Testis (tissue), 3 donors: ENCODE results near the gene OTUD4. TPM values are rescaled to one million over a fixed set of nuclear protein-coding genes. Genes with fewer than 3 reads are reported as not detected.

Experiments used
- DNase-seq: peaks from one replicate; pipeline ENCODE4 v3.0.0-alpha.2; 2019
- H3K27ac ChIP-seq, 2 donors: fragments of 200-600 bp; sonication (generic); one replicate each; pipeline ENCODE4 v1.5.1; 2019
- H3K27me3 ChIP-seq: fragments of 200-600 bp; sonication (generic); one replicate; pipeline ENCODE4 v1.5.1; 2019
- H3K36me3 ChIP-seq: fragments of 200-600 bp; sonication (generic); one replicate; pipeline ENCODE4 v1.5.1; 2017; ENCODE audit warnings: low read depth; ENCODE audit errors: missing control alignments
- H3K4me1 ChIP-seq: fragments of 200-600 bp; sonication (generic); one replicate; pipeline ENCODE4 v1.5.1; 2019
- H3K4me3 ChIP-seq, 2 donors: fragments of 200-600 bp; sonication (generic); one replicate each; pipeline ENCODE4 v1.5.1; 2017 to 2019
- H3K9me3 ChIP-seq: fragments of 200-600 bp; sonication (generic); one replicate; pipeline ENCODE4 v1.5.1; 2017
- CTCF ChIP-seq, 3 experiments: fragments of 450-650 bp in 2 of 3; fragments of 200-600 bp in 1 of 3; sonication (generic) in 1 of 3; IDR thresholded peaks; one replicate each; pipeline ENCODE4 v1.5.1; 2016 to 2019; ENCODE audit warnings: antibody characterized with exemption in 3 of 3, mild to moderate bottlenecking in 2 of 3, moderate library complexity in 1 of 3
- POLR2A ChIP-seq: fragments of 450-650 bp; IDR thresholded peaks from one replicate; pipeline ENCODE4 v1.6.1; 2017; ENCODE audit warnings: antibody characterized with exemption, mild to moderate bottlenecking, moderate library complexity
- WGBS, 2 donors: methylation state at CpG; one replicate each; pipeline ENCODE4 v1.1.5; 2018; 5-methylcytosine and 5-hydroxymethylcytosine counted together
- intact Hi-C: fragments of 100-400 bp; cut with DNase I; formaldehyde crosslinking; loops from one replicate; pipeline ENCODE4 v1.15.1; 2023; ENCODE audit warnings: low total_unique reads
- polyA plus RNA-seq: library from polyadenylated mRNA; stranded (reverse); fragments of 350-450 nt; fragmentation: Illumina TruSeq; extraction: RNeasy Lipid Tissue Mini Kit (QIAGEN cat#74804); gene quantifications from one replicate; pipeline ENCODE4 v1.2.3, GENCODE V29; 2014; ENCODE audit warnings: low read depth, low replicate concordance; ENCODE audit not compliant: insufficient read depth
- total RNA-seq, 2 donors: library from RNA; depleted of rRNA; stranded (reverse); fragments of >200 nt; gene quantifications; one replicate each; pipeline ENCODE4 v1.2.3, GENCODE V29; 2016

Gene OTUD4
- total and polyA plus RNA-seq, 3 donors from 2014 or later = 68.8 to 93.9 (median 90.9) TPM

DNA sequence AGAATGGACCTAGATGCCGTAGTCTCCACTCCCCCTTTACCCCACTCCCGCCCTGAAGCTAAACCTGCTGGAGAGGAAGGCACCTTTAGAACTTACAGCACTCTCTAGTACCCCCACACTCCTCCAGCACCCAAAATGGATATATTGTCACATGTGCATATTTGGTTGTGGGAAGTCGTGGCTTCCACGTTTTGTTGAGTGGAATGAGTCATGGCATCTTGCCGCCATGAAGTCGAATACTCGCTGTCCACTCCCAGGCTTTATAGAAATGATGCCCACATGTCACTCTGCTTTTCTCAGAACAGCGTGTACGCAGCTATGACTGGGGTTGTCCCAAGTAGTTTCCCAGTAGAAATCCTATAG lies 81.7 kb downstream of the OTUD4 start:
- Histone ChIP-seq H3K9me3 (no peaks in the 10 kb centered on the region), H3K4me3 (peak overlapping the region; percentile 82 to 83), H3K36me3 (no peaks in the 10 kb centered on the region), H3K27me3 (no peaks in the 10 kb centered on the region), H3K27ac (peak overlapping the region; percentile 91 to 93), H3K4me1 (peaks cover 16% of the 10 kb centered on the region)
- TF ChIP-seq POLR2A (no peak), CTCF (IDR thresholded peaks at IDR 0.05) (no peak)
- intact Hi-C loops = no loop called here
- peak; percentile 61 for DNase-seq
- WGBS, 2 donors = 0 to 1% methylated on average over 9 of the region's 9 CpGs

GRCh38 chr4:145097821-145098674 lies 82.3 kb downstream of the OTUD4 start, which contains the start of the genes ABCE1 and ANAPC10:
TSS of gene ABCE1 (plus strand) at chr4:145098311. CDS start at chr4:145104413, 6,102 bp downstream.
TSS of gene ANAPC10 (minus strand) at chr4:145098196. CDS start at chr4:145096099, 2,097 bp downstream.
- Histone ChIP-seq H3K27ac (peak within 1 kb of the TSS; percentile 91 to 93), H3K36me3 (no peaks in the 10 kb centered on the region), H3K4me3 (peak within 1 kb of the TSS; percentile 82 to 83), H3K27me3 (no peaks in the 10 kb centered on the region), H3K9me3 (no peaks in the 10 kb centered on the region), H3K4me1 (peaks cover 16% of the 10 kb centered on the region)
- TF ChIP-seq CTCF (IDR thresholded peaks at IDR 0.05) = peak in 2 of 3 experiments; percentile 16 to 35
- TF ChIP-seq POLR2A = no peak
- 0% methylated on average over 52 to 67 of the region's 67 CpGs for WGBS, 2 donors
- DNase-seq = peak; percentile 98
- intact Hi-C loops = no loop called here

GRCh38 chr4:145097331-145097820 lies 83.0 kb downstream of the OTUD4 start:
- Histone ChIP-seq H3K36me3 (no peaks in the 10 kb centered on the region), H3K4me1 (peaks cover 16% of the 10 kb centered on the region), H3K27me3 (no peaks in the 10 kb centered on the region), H3K4me3 (peak overlapping the region; percentile 82 to 83), H3K9me3 (no peaks in the 10 kb centered on the region), H3K27ac (peak overlapping the region; percentile 91 to 93)
- DNase-seq = no peak
- TF ChIP-seq POLR2A = no peak
- TF ChIP-seq CTCF (IDR thresholded peaks at IDR 0.05) = no peak
- intact Hi-C loops = no loop called here
- 6 to 7% methylated on average over 10 of the region's 10 CpGs for WGBS, 2 donors

DNA sequence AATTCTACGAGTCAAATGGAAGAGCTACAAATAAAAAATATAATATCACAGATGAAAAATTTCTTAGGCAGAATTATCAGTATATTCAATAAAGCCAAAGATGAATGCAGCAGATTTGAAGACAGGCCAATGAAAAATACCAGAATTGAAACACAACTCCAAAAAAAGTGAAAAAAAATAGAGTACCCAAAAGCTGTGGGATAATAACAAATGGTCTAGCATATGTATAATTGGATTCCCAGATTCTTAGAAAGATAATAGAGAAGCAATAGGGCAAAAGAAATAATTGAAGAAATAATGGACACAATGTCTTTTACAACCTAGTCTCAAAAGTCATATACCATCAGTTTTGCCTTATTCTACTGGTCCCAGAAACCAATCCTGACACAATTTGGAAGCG lies 86.8 kb downstream of the OTUD4 start:
- WGBS, 2 donors = 74 to 96% methylated on average over 2 of the region's 2 CpGs
- Histone ChIP-seq H3K27me3 (no peaks in the 10 kb centered on the region), H3K36me3 (no peaks in the 10 kb centered on the region), H3K4me1 (peaks cover 8% of the 10 kb centered on the region), H3K4me3 (no peak overlapping the region), H3K27ac (no peak overlapping the region), H3K9me3 (no peaks in the 10 kb centered on the region)
- DNase-seq = no peak
- TF ChIP-seq CTCF (IDR thresholded peaks at IDR 0.05) = no peak
- TF ChIP-seq POLR2A = no peak
- intact Hi-C loops = no loop called here
